NCI-H187 (cell line): ENCODE data around the gene FYN.

Source experiments
- DNase-seq, 2 experiments: peaks; one replicate each; lab custom pipeline; 2025; lab: John Stamatoyannopoulos, UW

Gene FYN

GRCh38 chr6:111625461-111626391 lies 247.5 kb downstream of the FYN start:
- peak; percentile 51 to 80 for DNase-seq

DNA sequence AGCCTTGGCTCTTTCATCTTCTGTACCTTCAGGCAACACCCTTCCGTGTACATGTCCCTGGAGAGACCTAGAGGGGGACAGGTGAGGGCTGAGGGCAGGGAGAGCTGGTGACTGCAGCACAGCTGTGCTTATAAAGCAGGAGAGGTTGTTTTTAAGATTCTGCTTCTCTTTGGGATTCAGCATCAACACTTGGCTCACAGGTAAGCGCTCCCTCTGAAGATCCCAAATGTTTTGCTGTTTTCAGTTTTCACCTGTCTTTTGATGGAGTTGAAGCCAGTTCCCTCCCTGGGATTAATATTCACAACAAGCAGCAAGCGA lies 248.2 kb downstream of the FYN start:
- DNase-seq, result peak in 1 of 2 experiments; percentile 54

DNA sequence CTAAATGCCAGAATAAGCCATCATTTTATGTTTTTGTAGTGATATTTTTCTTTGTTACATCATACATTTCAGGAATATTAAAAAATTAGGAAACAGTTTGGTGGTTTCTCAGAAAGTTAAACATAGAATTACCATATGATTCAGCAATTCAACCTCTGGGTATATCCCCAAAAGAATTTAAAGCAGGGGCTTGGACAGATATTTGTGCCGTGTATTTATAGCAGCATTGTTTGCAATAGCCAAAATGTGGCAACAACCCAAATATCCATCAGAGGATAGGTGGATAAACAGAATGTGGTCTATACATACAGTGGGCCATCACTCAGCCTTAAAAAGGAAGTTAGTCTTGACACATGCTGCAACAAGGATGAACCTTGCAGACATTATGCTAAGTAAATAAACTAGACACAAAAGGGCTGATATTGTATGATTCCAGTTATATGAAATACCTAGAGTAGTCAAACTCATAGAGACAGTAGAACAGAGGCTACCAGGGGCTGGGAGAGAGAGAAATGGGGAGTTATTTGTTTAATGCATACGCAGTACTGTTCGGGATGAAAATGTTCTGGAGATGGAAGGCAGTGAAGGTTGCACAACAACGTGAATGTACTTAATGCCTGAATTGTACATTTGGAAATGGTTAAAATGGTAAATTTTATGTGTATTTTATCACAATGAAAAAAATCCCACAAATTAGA lies 248.7 kb downstream of the FYN start:
- no peak for DNase-seq

DNA sequence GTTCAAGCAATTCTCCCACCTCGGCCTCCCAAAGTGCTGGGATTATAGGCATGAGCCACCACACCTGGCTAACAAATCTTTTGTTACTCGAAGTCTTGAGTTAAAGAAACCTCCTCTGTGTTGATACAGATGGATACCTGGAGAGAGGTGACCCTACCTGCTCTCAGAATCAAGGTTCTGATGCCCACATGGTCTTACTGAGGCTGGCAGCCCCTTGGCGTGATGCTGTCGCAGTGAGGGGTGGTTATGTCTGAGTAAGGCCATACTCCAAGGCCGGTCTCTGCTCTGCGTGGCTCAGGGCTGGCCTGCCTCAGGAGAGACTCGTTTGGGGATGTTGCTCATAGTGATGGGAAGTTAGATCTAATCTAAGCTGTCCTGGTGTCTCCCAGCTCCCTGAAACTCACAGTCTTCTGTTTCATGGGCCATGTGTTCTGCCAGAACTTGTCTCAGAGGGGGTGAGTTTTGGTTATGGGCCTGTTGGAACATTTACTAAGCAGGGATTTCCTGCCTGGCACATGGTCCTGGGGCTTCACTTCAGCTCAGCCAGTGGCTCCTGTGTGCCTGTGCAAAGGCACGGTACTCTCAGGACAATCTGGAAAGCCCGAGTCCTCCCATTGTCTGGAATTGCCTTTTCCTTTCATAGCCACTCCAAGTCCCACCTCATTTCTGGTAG lies 250.1 kb downstream of the FYN start:
- DNase-seq, result no peak

- DNase-seq, result no peak
Measured at GRCh38 chr6:111620169-111620568, 253.1 kb downstream of the FYN start.

GRCh38 chr6:111618407-111618806 lies 254.8 kb downstream of the FYN start:
- no peak for DNase-seq

- no peak for DNase-seq
Measured at GRCh38 chr6:111617149-111617548, 256.1 kb downstream of the FYN start.

- DNase-seq, result peak in 1 of 2 experiments; percentile 19
Measured at GRCh38 chr6:111615916-111616612, 257.2 kb downstream of the FYN start.

DNA sequence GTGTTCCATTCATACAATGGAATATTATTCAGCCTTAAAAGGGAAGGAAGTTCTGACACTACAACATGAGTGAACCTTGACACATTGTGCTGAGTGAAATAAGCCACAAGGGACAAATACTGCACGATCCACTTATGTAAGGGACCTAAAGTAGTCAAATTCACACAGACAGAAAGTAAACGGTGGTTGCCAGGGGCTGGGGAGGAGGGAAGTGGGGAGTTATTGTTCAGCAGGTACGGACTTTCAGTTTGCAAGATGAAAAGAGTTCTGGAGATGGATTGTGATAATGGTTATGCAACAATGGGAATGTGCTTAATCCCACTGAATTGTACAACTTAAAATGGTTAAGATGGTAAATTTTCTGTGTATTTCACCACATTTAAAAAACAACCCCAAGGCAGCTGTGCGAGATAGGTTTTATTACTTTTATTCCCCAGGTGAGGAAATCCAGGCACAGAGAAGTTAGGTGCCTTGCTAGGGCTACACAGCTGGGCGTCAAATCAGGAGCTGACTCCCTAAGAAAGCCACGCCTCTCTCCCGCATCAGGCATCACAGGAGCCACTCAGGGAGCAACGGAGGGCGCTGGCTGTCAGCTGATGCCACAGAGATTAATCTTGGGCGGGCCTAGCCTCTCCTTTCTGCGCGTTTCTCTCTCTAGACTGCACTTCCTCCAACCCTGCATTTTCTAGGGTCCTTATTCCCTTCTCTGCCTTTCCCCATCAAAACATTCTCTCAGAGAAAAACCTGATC lies 258.2 kb downstream of the FYN start:
- peak; percentile 59 to 86 for DNase-seq

- no peak for DNase-seq
Measured at GRCh38 chr6:111612379-111612778, 260.9 kb downstream of the FYN start.

DNA sequence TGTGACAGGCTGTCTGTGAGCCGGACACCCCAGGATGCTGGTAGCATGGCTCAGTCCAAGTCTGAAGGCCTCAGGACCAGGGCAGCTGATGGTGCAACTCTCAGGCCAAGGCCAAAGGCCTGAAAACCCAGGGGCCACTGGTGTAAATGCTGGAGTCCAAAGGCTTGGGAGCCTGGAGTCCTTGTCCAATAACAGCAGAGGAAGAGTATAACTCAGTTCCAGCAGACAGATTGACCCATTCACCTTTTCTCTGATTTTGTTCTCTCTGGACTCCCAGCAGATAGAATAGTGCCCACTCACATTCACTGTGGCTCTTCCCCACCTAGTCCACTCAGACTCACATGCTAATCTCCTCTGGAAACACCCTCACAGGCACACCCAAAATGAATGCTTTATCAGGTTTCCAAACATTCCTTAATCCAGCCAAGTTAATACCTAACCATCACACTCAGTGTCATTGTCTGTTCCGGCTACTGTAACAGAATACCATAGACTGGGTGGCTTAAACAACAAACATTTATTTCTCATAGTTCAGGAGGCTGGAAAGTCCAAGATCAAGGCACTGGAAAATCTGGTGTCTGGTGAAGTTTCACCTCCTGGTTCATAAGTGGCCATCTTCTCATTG lies 262.6 kb downstream of the FYN start:
- no peak for DNase-seq
